ENCODE results near the gene PAQR5.

- no peak for TF ChIP-seq EP300 (IDR thresholded peaks at IDR 0.05)
- TF ChIP-seq CTCF (IDR thresholded peaks at IDR 0.05): no peak
- TF ChIP-seq POLR2AphosphoS5 (IDR thresholded peaks at IDR 0.05): no peak
Measured at GRCh38 chr15:69408841-69409240, 110.1 kb downstream of the PAQR5 start.

All from sigmoid colon (tissue), 4 donors.